Loucy (cell line): ENCODE results near the gene POU3F1.

Experiments
- H2AFZ ChIP-seq: fragments of 200-600 bp; sonication (generic); 2 replicates; pipeline ENCODE4 v1.6.0; 2016; ENCODE audit warnings: antibody characterized with exemption, mild to moderate bottlenecking, low read length, moderate library complexity
- H3F3A ChIP-seq: fragments of 200-600 bp; 2 replicates; pipeline ENCODE4 v1.6.0; 2016; ENCODE audit warnings: antibody characterized with exemption, low read depth, mild to moderate bottlenecking
- H3K27me3 ChIP-seq: fragments of 200-600 bp; sonication (generic); 2 replicates; pipeline ENCODE4 v1.6.1; 2014; ENCODE audit warnings: low read length, mild to moderate bottlenecking; ENCODE audit not compliant: insufficient read depth, poor library complexity, severe bottlenecking
- H3K36me3 ChIP-seq: fragments of 200-600 bp; sonication (generic); 2 replicates; pipeline ENCODE4 v1.6.1; 2016; ENCODE audit warnings: low read length; ENCODE audit not compliant: insufficient read depth
- H3K4me1 ChIP-seq: fragments of 200-600 bp; sonication (generic); 2 replicates; pipeline ENCODE4 v1.5.1; 2014; ENCODE audit warnings: low read length, mild to moderate bottlenecking; ENCODE audit not compliant: insufficient read depth, poor library complexity, severe bottlenecking
- H3K4me2 ChIP-seq: fragments of 200-600 bp; sonication (generic); 2 replicates; pipeline ENCODE4 v1.6.0; 2014; ENCODE audit warnings: antibody characterized with exemption, low read length, low read depth, mild to moderate bottlenecking; ENCODE audit not compliant: poor library complexity, severe bottlenecking
- H3K4me3 ChIP-seq: fragments of 200-600 bp; sonication (generic); 2 replicates; pipeline ENCODE4 v1.5.1; 2014; ENCODE audit warnings: low read length, mild to moderate bottlenecking, mixed read lengths; ENCODE audit not compliant: poor library complexity, severe bottlenecking
- H3K79me2 ChIP-seq: fragments of 200-600 bp; sonication (generic); 2 replicates; pipeline ENCODE4 v1.6.1; 2014; ENCODE audit warnings: low read length; ENCODE audit not compliant: insufficient read depth
- H3K9ac ChIP-seq: fragments of 200-600 bp; sonication (generic); 2 replicates; pipeline ENCODE4 v1.6.0; 2014; ENCODE audit warnings: mild to moderate bottlenecking, low read depth, low read length, moderate library complexity; ENCODE audit not compliant: poor library complexity, severe bottlenecking
- H3K9me2 ChIP-seq: fragments of 200-600 bp; sonication (generic); replicated peaks from 2 replicates; pipeline ENCODE4 v1.6.1; 2016; ENCODE audit warnings: low read depth, low read length, mixed read lengths
- H3K9me3 ChIP-seq: fragments of 200-600 bp; sonication (generic); 2 replicates; pipeline ENCODE4 v1.6.1; 2014; ENCODE audit warnings: mild to moderate bottlenecking, antibody characterized with exemption, low read length, low read depth; ENCODE audit not compliant: insufficient read depth
- H4K20me1 ChIP-seq: fragments of 200-600 bp; sonication (generic); 2 replicates; pipeline ENCODE4 v1.6.0; 2014; ENCODE audit warnings: antibody characterized with exemption, low read length, mild to moderate bottlenecking; ENCODE audit not compliant: insufficient read depth, poor library complexity, severe bottlenecking
- EZH2phosphoT487 ChIP-seq: fragments of 200-600 bp; IDR thresholded peaks from 2 replicates; pipeline ENCODE4 v1.6.1; 2018; ENCODE audit warnings: antibody characterized with exemption, mild to moderate bottlenecking, moderate library complexity, borderline replicate concordance
- TF ChIP-seq, protein P1 (sequence below): fragments of 200-600 bp; sonication (generic); conservative IDR thresholded peaks from 2 replicates; pipeline ENCODE4 v1.5.1; 2014; ENCODE audit warnings: mild to moderate bottlenecking, antibody characterized with exemption, low read length

The POU3F1 gene

DNA sequence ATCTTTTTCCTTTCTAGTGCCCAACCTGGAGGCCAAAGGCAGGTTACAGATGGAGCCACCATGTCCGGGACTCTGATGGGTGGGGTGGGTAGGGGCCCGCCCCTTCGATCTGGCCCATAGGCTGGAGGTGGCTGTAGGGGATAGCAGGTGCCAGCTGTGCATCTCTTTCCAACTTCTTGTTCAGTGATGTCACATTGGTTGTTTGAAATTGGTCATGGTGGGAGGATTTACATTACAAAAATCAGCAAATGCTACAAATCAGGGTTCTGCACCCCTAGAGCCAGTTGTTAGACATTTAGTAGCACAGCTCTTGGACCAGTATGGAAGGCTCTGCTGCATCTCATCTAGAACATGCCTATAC lies 22.4 kb upstream of the POU3F1 start:
- no peaks in the 10 kb centered on the region for H3K79me2 ChIP-seq
- H3K9ac ChIP-seq = no peak overlapping the region
- H3K4me2 ChIP-seq = no peak overlapping the region
- H3F3A ChIP-seq = no peaks in the 10 kb centered on the region
- H3K4me1 ChIP-seq = no peaks in the 10 kb centered on the region
- no peaks in the 10 kb centered on the region for H3K9me2 ChIP-seq
- H3K27me3 ChIP-seq = no peaks in the 10 kb centered on the region
- H3K4me3 ChIP-seq = no peak overlapping the region
- no peak for TF ChIP-seq EZH2phosphoT487
- TF ChIP-seq, protein P1, sequence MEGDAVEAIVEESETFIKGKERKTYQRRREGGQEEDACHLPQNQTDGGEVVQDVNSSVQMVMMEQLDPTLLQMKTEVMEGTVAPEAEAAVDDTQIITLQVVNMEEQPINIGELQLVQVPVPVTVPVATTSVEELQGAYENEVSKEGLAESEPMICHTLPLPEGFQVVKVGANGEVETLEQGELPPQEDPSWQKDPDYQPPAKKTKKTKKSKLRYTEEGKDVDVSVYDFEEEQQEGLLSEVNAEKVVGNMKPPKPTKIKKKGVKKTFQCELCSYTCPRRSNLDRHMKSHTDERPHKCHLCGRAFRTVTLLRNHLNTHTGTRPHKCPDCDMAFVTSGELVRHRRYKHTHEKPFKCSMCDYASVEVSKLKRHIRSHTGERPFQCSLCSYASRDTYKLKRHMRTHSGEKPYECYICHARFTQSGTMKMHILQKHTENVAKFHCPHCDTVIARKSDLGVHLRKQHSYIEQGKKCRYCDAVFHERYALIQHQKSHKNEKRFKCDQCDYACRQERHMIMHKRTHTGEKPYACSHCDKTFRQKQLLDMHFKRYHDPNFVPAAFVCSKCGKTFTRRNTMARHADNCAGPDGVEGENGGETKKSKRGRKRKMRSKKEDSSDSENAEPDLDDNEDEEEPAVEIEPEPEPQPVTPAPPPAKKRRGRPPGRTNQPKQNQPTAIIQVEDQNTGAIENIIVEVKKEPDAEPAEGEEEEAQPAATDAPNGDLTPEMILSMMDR = no peak
- no peaks in the 10 kb centered on the region for H3K36me3 ChIP-seq
- H2AFZ ChIP-seq = no peak overlapping the region
- no peaks in the 10 kb centered on the region for H4K20me1 ChIP-seq
- no peaks in the 10 kb centered on the region for H3K9me3 ChIP-seq

DNA sequence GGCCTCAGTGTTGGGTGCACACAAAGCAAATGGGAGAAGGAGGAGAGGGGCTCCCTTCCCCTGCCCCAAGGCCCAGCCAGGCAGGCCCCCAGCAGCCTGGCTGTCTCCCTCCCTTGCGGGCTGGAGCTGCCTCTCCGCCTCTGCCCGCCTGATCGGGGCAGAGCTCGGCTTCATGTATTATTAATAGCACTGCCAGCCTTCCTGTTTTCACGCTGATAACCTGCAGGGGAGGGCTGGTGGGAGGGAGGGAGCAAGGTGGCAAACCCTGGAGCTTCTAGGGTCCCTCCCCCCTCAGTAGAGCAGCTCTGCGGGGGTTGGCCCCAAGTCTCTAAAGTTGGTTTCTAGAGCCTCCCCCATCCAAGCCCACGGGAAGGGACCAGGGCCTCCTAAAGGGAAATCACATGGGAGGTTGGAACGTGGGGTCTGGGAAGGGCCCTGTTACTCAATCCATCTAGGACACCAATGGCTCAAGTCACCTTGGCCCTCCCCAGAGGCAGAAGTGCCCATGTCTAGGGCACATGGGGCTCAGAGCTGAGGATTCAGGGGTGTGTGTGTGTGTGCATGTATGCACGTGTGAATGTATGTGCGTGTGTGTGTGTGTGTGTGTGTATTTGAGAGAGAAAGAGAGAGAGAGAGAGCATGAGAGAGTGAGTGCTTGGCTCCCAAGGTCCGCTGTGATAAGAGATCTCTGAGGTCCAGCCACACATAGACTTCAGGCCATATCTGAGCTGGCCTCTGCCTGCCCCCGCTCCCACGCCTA lies 21.8 kb upstream of the POU3F1 start:
- no peaks in the 10 kb centered on the region for H3K9me2 ChIP-seq
- no peaks in the 10 kb centered on the region for H3K27me3 ChIP-seq
- H3K9me3 ChIP-seq = no peaks in the 10 kb centered on the region
- H4K20me1 ChIP-seq = no peaks in the 10 kb centered on the region
- no peaks in the 10 kb centered on the region for H3K36me3 ChIP-seq
- H3K4me3 ChIP-seq = no peak overlapping the region
- H2AFZ ChIP-seq = no peak overlapping the region
- H3K4me1 ChIP-seq = no peaks in the 10 kb centered on the region
- no peaks in the 10 kb centered on the region for H3K79me2 ChIP-seq
- no peak for TF ChIP-seq EZH2phosphoT487
- TF ChIP-seq, protein P1 = no peak
- no peak overlapping the region for H3K9ac ChIP-seq
- no peak overlapping the region for H3K4me2 ChIP-seq
- H3F3A ChIP-seq = no peaks in the 10 kb centered on the region

DNA sequence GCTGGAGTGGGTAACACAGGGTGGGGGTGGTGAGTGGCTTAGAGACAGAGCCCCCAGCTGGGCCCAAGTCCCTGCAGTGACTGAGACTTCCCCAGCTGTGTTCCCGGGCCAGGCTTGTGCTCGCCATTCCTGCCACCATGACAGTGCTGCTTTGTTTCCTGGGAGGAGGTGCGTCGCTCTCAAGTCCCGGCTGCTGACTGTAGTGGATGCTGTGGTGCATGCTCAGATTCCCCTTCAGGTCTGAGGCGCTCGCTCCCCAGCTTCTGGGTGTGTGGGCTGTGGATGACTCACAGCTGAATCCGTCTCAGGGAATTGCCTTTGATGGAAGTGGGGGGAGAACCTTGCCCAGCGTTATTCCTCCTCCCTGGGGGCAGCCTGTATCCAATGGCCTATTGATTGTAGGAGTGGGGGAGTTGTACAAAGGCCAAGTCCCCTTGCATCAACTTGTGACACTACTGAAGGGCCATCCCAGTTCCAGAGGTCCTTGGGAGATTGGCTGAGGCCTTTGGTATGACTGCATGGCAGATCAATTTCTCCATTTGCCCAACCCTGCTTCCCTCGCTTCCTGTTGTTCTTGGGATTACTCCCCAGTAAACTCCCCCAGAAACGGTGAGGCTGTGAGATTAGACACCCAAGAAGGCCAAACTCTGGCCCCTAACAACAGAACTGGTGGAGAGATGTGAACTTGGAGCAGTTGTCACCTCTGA lies 17.8 kb upstream of the POU3F1 start:
- no peak overlapping the region for H3K4me3 ChIP-seq

More for the DNA sequence above, 17.8 kb upstream of the POU3F1 start:
- Histone ChIP-seq H3K79me2 (no peaks in the 10 kb centered on the region), H3K4me1 (no peaks in the 10 kb centered on the region), H3K4me2 (no peak overlapping the region), H3K9ac (no peak overlapping the region), H3F3A (no peaks in the 10 kb centered on the region), H3K9me3 (no peaks in the 10 kb centered on the region), H3K27me3 (no peaks in the 10 kb centered on the region), H3K9me2 (no peaks in the 10 kb centered on the region), H4K20me1 (no peaks in the 10 kb centered on the region), H2AFZ (no peak overlapping the region), H3K36me3 (no peaks in the 10 kb centered on the region)
- no peak for TF ChIP-seq EZH2phosphoT487
- TF ChIP-seq, protein P1 = no peak
